Measurements from ENCODE around the gene NXPH2. TPM values are rescaled to one million over a fixed set of nuclear protein-coding genes. Genes with fewer than 3 reads are reported as not detected.

The NXPH2 gene
- total RNA-seq, result not detected
- not detected for polyA plus RNA-seq
- long read RNA-seq, donor 1, result 0 reads
- long read RNA-seq, donor 2, result 0 reads

GRCh38 chr2:138779781-138780445, at the start of gene NXPH2:
NXPH2 (minus strand) TSS chr2:138780390; CDS start chr2:138780241, 149 bp downstream.
- Histone ChIP-seq H3K27me3 (replicated peaks in 1 of 7) (peaks cover 0 to 67% (median 49%) of the 10 kb centered on the region in 7 donors), H3K4me3 (peak within 1 kb of the TSS in 7 of 8 donors; percentile 0 to 48 (median 14)), H3K9me3 (no peaks in the 10 kb centered on the region), H3K4me1 (peaks cover 0 to 19% (median 14%) of the 10 kb centered on the region in 6 donors), H3K27ac (no peak within 1 kb of the TSS), H3K36me3 (no peaks in the 10 kb centered on the region)
- intact Hi-C loops (cut with DNase I; ENCODE audit: low total_unique reads), result loop anchor here (10.0 kb wide), 1 partner anchor 875 kb away; no protein-coding TSS in a partner anchor
- TF ChIP-seq POLR2AphosphoS5 (IDR thresholded peaks at IDR 0.05) (no peak), CTCF (IDR thresholded peaks at IDR 0.05 in 8 of 11, conservative IDR thresholded peaks at IDR 0.05 in 3 of 11) (no peak), POLR2A (IDR thresholded peaks at IDR 0.05) (no peak)
- whole genome bisulfite sequencing, 5 donors, result 2 to 8% (median 3%) methylated on average over 29 to 58 of the region's 58 CpGs
- no peak for DNase-seq

GRCh38 chr2:138829326-138829919, 49.2 kb upstream of the NXPH2 start:
- no peaks in the 10 kb centered on the region for H3K36me3 ChIP-seq
- H3K27me3 ChIP-seq (replicated peaks in 1 of 7), result no peaks in the 10 kb centered on the region
- no peak for TF ChIP-seq POLR2A (IDR thresholded peaks at IDR 0.05)
- peak in 3 of 11 experiments; percentile 4 to 42 (median 35) for TF ChIP-seq CTCF (IDR thresholded peaks at IDR 0.05 in 8 of 11, conservative IDR thresholded peaks at IDR 0.05 in 3 of 11)
- 29 to 58% (median 43%) methylated on average over 3 of the region's 3 CpGs for WGBS, 5 donors
- DNase-seq, result no peak
- intact Hi-C loops (cut with DNase I; ENCODE audit: low total_unique reads), result loop anchor here (10.0 kb wide), 1 partner anchor 925 kb away; no protein-coding TSS in a partner anchor
- no peaks in the 10 kb centered on the region for H3K9me3 ChIP-seq
- no peak overlapping the region for H3K4me3 ChIP-seq
- H3K4me1 ChIP-seq, result no peaks in the 10 kb centered on the region
- no peak overlapping the region for H3K27ac ChIP-seq

GRCh38 chr2:138827426-138828054, 47.4 kb upstream of the NXPH2 start:
- whole genome bisulfite sequencing, 5 donors, result 30 to 39% (median 32%) methylated on average over 3 of the region's 3 CpGs
- H3K27ac ChIP-seq, result no peak overlapping the region

More at GRCh38 chr2:138827426-138828054, 47.4 kb upstream of the NXPH2 start:
- DNase-seq, result no peak
- no peaks in the 10 kb centered on the region for H3K36me3 ChIP-seq
- intact Hi-C loops (cut with DNase I; ENCODE audit: low total_unique reads), result loop anchor here (10.0 kb wide), 1 partner anchor 923 kb away; no protein-coding TSS in a partner anchor
- TF ChIP-seq POLR2A (IDR thresholded peaks at IDR 0.05) (no peak), CTCF (IDR thresholded peaks at IDR 0.05 in 8 of 11, conservative IDR thresholded peaks at IDR 0.05 in 3 of 11) (peak in 10 of 11 experiments; percentile 31 to 75 (median 61)), POLR2AphosphoS5 (IDR thresholded peaks at IDR 0.05) (no peak)
- H3K9me3 ChIP-seq, result no peaks in the 10 kb centered on the region
- no peaks in the 10 kb centered on the region for H3K4me1 ChIP-seq
- H3K27me3 ChIP-seq (replicated peaks in 1 of 7), result no peaks in the 10 kb centered on the region
- no peak overlapping the region for H3K4me3 ChIP-seq

All from spleen (tissue), 13 donors.